Tibial nerve (tissue), 4 donors: ENCODE measurements around the gene CCS. TPM values are rescaled to one million over a fixed set of nuclear protein-coding genes. Genes with fewer than 3 reads are reported as not detected.

Source experiments
- DNase-seq, 2 donors: peaks; one replicate each; pipeline ENCODE4 v3.0.0-alpha.2; 2019; ENCODE audit warnings: low spot score in 2 of 2
- H3K27ac ChIP-seq, 4 donors: fragments of 200-600 bp; sonication (generic) in 3 of 4; one replicate each; pipeline ENCODE4 v1.5.1; 2017 to 2019; ENCODE audit warnings: mild to moderate bottlenecking in 1 of 4
- H3K27me3 ChIP-seq, 2 donors: fragments of 200-600 bp; sonication (generic) in 1 of 2; one replicate each; pipeline versions ENCODE4 v1.5.1 to v1.6.0; 2017 to 2019
- H3K36me3 ChIP-seq, 3 donors: fragments of 200-600 bp; sonication (generic); one replicate each; pipeline ENCODE4 v1.5.1; 2018 to 2019
- H3K4me1 ChIP-seq, 4 donors: fragments of 200-600 bp; sonication (generic) in 3 of 4; one replicate each; pipeline ENCODE4 v1.5.1; 2017 to 2019
- H3K4me3 ChIP-seq, 4 donors: fragments of 200-600 bp; sonication (generic) in 3 of 4; one replicate each; pipeline ENCODE4 v1.5.1; 2017 to 2019; ENCODE audit warnings: mild to moderate bottlenecking in 1 of 4, moderate library complexity in 1 of 4
- H3K9me3 ChIP-seq, 4 donors: fragments of 200-600 bp; sonication (generic) in 3 of 4; one replicate each; pipeline ENCODE4 v1.5.1; 2017 to 2019
- CTCF ChIP-seq, 5 experiments: fragments of 200-600 bp in 3 of 5; fragments of 450-650 bp in 2 of 5; sonication (generic) in 3 of 5; IDR thresholded peaks; one replicate each; pipeline ENCODE4 v1.5.1; 2016 to 2019; ENCODE audit warnings: antibody characterized with exemption in 5 of 5, mild to moderate bottlenecking in 3 of 5, moderate library complexity in 2 of 5
- EP300 ChIP-seq, 2 donors: sonication (generic); formaldehyde crosslinking; IDR thresholded peaks; one replicate each; pipeline ENCODE4 v1.6.1; 2017; ENCODE audit warnings: antibody characterized with exemption in 2 of 2, mild to moderate bottlenecking in 1 of 2
- POLR2A ChIP-seq, 2 donors: fragments of 450-650 bp; IDR thresholded peaks; one replicate each; pipeline ENCODE4 v1.6.1; 2017; ENCODE audit warnings: antibody characterized with exemption in 2 of 2, mild to moderate bottlenecking in 2 of 2, moderate library complexity in 2 of 2
- WGBS, 2 donors: methylation state at CpG; one replicate each; pipeline ENCODE4 v1.1.5; 2018; 5-methylcytosine and 5-hydroxymethylcytosine counted together
- total RNA-seq, 4 donors: library from RNA; depleted of rRNA; stranded (reverse); fragments of >200 nt; gene quantifications; one replicate each; pipeline ENCODE4 v1.1.0, GENCODE V29; 2016

CCS gene
- total RNA-seq, 4 donors from 2014 or later: 33.4 to 54.0 (median 48.6) TPM

- no peaks in the 10 kb centered on the region for H3K9me3 ChIP-seq
- no peak for DNase-seq
- WGBS, 2 donors: 46 to 47% methylated on average over 4 of the region's 4 CpGs
- TF ChIP-seq CTCF (IDR thresholded peaks at IDR 0.05): no peak
- no peak for TF ChIP-seq EP300 (IDR thresholded peaks at IDR 0.05)
- TF ChIP-seq POLR2A (IDR thresholded peaks at IDR 0.05): no peak
- H3K27me3 ChIP-seq: no peaks in the 10 kb centered on the region
- peaks cover 0 to 74% (median 43%) of the 10 kb centered on the region in 4 donors for H3K4me1 ChIP-seq
- H3K27ac ChIP-seq: peak overlapping the region in 3 of 4 donors; percentile 33 to 97 (median 96)
- peaks cover 0 to 19% (median 0%) of the 10 kb centered on the region in 3 donors for H3K36me3 ChIP-seq
- peak overlapping the region in 2 of 4 donors; percentile 88 to 90 for H3K4me3 ChIP-seq
Observed at GRCh38 chr11:66619080-66619554, 26.1 kb downstream of the CCS start.

GRCh38 chr11:66624450-66624849, 31.5 kb downstream of the CCS start:
- Histone ChIP-seq H3K27me3 (no peaks in the 10 kb centered on the region), H3K27ac (no peak overlapping the region), H3K9me3 (no peaks in the 10 kb centered on the region), H3K4me3 (no peak overlapping the region), H3K4me1 (peaks cover 0 to 60% (median 26%) of the 10 kb centered on the region in 4 donors), H3K36me3 (peaks cover 0 to 72% (median 33%) of the 10 kb centered on the region in 3 donors)
- TF ChIP-seq CTCF (IDR thresholded peaks at IDR 0.05) (no peak), POLR2A (IDR thresholded peaks at IDR 0.05) (no peak), EP300 (IDR thresholded peaks at IDR 0.05) (no peak)
- DNase-seq: no peak
- WGBS, 2 donors: 82 to 90% methylated on average over 16 of the region's 16 CpGs

- H3K9me3 ChIP-seq: no peaks in the 10 kb centered on the region
- no peak overlapping the region for H3K27ac ChIP-seq
- peaks cover 0 to 79% (median 33%) of the 10 kb centered on the region in 3 donors for H3K36me3 ChIP-seq
- H3K4me1 ChIP-seq: peaks cover 0 to 54% (median 23%) of the 10 kb centered on the region in 4 donors
- H3K27me3 ChIP-seq: no peaks in the 10 kb centered on the region
- WGBS, 2 donors: 93 to 96% methylated on average over 16 to 22 of the region's 26 CpGs
- no peak overlapping the region for H3K4me3 ChIP-seq
- no peak for DNase-seq
- no peak for TF ChIP-seq CTCF (IDR thresholded peaks at IDR 0.05)
- TF ChIP-seq EP300 (IDR thresholded peaks at IDR 0.05): no peak
- no peak for TF ChIP-seq POLR2A (IDR thresholded peaks at IDR 0.05)
Observed at GRCh38 chr11:66625041-66625751, 32.2 kb downstream of the CCS start.

- H3K4me3 ChIP-seq: no peak overlapping the region
- no peak for TF ChIP-seq EP300 (IDR thresholded peaks at IDR 0.05)
- no peak for TF ChIP-seq CTCF (IDR thresholded peaks at IDR 0.05)
- TF ChIP-seq POLR2A (IDR thresholded peaks at IDR 0.05): no peak
- H3K9me3 ChIP-seq: no peaks in the 10 kb centered on the region
- no peak overlapping the region for H3K27ac ChIP-seq
- peaks cover 0 to 48% (median 18%) of the 10 kb centered on the region in 4 donors for H3K4me1 ChIP-seq
- DNase-seq: no peak
- peaks cover 0 to 77% (median 33%) of the 10 kb centered on the region in 3 donors for H3K36me3 ChIP-seq
- H3K27me3 ChIP-seq: no peaks in the 10 kb centered on the region
- WGBS, 2 donors: 90 to 91% methylated on average over 9 of the region's 9 CpGs
Observed at GRCh38 chr11:66625752-66626149, 32.8 kb downstream of the CCS start.

GRCh38 chr11:66626382-66626781, 33.4 kb downstream of the CCS start:
- Histone ChIP-seq H3K4me1 (peaks cover 0 to 42% (median 13%) of the 10 kb centered on the region in 4 donors), H3K27ac (no peak overlapping the region), H3K9me3 (no peaks in the 10 kb centered on the region), H3K36me3 (peaks cover 0 to 82% (median 33%) of the 10 kb centered on the region in 3 donors), H3K4me3 (no peak overlapping the region), H3K27me3 (no peaks in the 10 kb centered on the region)
- DNase-seq: no peak
- 94 to 95% methylated on average over 25 of the region's 25 CpGs for WGBS, 2 donors
- TF ChIP-seq EP300 (IDR thresholded peaks at IDR 0.05): no peak
- no peak for TF ChIP-seq POLR2A (IDR thresholded peaks at IDR 0.05)
- no peak for TF ChIP-seq CTCF (IDR thresholded peaks at IDR 0.05)
